RWPE2 (cell line): ENCODE data around the gene WDR93.

Experiments used
- ATAC-seq: fragments of 200-7000 bp; cut with Tn5 transposase; 3 replicates; pipeline ENCODE4 v1.9.1; 2021; ENCODE audit warnings: low read depth
- DNase-seq: peaks from one replicate; pipeline ENCODE4 v3.0.0-alpha.2; 2020; ENCODE audit warnings: low spot score
- H3K27ac ChIP-seq: fragments of 450-650 bp; 2 replicates; pipeline ENCODE4 v1.5.1; 2017; ENCODE audit warnings: mild to moderate bottlenecking; ENCODE audit not compliant: poor library complexity, severe bottlenecking
- H3K27me3 ChIP-seq: fragments of 250-450 bp; sonication (Bioruptor Pico); 2 replicates; pipeline ENCODE4 v1.5.1; 2021; ENCODE audit warnings: mild to moderate bottlenecking, moderate library complexity; ENCODE audit not compliant: insufficient read depth, poor library complexity, severe bottlenecking
- H3K36me3 ChIP-seq: fragments of 250-450 bp; sonication (Bioruptor Pico); 2 replicates; pipeline ENCODE4 v1.5.1; 2020; ENCODE audit warnings: low read depth, mild to moderate bottlenecking, moderate library complexity
- H3K4me1 ChIP-seq: fragments of 250-450 bp; sonication (Bioruptor Pico); 2 replicates; pipeline ENCODE4 v1.5.1; 2021; ENCODE audit warnings: mild to moderate bottlenecking, moderate library complexity; ENCODE audit not compliant: insufficient read depth, poor library complexity, severe bottlenecking
- H3K4me3 ChIP-seq: fragments of 250-450 bp; sonication (Bioruptor Pico); 2 replicates; pipeline ENCODE4 v1.5.1; 2021; ENCODE audit warnings: mild to moderate bottlenecking, moderate library complexity; ENCODE audit not compliant: severe bottlenecking
- H3K9me3 ChIP-seq: fragments of 250-450 bp; sonication (Bioruptor Pico); 2 replicates; pipeline ENCODE4 v1.5.1; 2021; ENCODE audit warnings: mild to moderate bottlenecking, moderate library complexity; ENCODE audit not compliant: severe bottlenecking
- TF ChIP-seq, protein P1 (sequence below): fragments of 450-650 bp; IDR thresholded peaks from one replicate; pipeline ENCODE4 v1.5.1; 2017; ENCODE audit warnings: mild to moderate bottlenecking, moderate library complexity; ENCODE audit not compliant: poor library complexity, severe bottlenecking

The WDR93 gene

DNA sequence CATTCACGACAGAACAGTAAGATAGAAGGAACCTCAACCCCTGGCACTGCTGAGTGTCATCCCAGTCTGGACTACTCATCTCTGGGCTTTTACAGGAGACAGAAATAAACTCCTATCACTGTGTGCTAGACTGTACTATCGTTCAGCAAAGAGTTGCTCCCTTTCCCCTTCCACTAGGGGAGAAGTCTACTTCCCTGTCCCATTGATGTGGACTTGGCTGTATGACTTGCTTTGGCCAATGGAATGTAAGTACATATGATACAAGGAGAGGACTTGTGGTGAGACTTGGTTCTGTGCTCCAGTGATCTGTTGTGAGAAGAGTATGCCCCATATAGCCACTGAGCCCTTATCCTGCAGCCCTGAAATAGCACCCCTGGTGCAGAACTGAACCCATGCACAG is 30.1 kb upstream of the WDR93 start:
- Histone ChIP-seq H3K27me3 (no peaks in the 10 kb centered on the region), H3K4me1 (peaks cover 19% of the 10 kb centered on the region), H3K9me3 (no peaks in the 10 kb centered on the region), H3K27ac (no peak overlapping the region), H3K4me3 (no peak overlapping the region), H3K36me3 (no peaks in the 10 kb centered on the region)
- no peak for ATAC-seq
- peak; percentile 30 for DNase-seq
- TF ChIP-seq, protein P1, sequence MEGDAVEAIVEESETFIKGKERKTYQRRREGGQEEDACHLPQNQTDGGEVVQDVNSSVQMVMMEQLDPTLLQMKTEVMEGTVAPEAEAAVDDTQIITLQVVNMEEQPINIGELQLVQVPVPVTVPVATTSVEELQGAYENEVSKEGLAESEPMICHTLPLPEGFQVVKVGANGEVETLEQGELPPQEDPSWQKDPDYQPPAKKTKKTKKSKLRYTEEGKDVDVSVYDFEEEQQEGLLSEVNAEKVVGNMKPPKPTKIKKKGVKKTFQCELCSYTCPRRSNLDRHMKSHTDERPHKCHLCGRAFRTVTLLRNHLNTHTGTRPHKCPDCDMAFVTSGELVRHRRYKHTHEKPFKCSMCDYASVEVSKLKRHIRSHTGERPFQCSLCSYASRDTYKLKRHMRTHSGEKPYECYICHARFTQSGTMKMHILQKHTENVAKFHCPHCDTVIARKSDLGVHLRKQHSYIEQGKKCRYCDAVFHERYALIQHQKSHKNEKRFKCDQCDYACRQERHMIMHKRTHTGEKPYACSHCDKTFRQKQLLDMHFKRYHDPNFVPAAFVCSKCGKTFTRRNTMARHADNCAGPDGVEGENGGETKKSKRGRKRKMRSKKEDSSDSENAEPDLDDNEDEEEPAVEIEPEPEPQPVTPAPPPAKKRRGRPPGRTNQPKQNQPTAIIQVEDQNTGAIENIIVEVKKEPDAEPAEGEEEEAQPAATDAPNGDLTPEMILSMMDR: no peak

DNA sequence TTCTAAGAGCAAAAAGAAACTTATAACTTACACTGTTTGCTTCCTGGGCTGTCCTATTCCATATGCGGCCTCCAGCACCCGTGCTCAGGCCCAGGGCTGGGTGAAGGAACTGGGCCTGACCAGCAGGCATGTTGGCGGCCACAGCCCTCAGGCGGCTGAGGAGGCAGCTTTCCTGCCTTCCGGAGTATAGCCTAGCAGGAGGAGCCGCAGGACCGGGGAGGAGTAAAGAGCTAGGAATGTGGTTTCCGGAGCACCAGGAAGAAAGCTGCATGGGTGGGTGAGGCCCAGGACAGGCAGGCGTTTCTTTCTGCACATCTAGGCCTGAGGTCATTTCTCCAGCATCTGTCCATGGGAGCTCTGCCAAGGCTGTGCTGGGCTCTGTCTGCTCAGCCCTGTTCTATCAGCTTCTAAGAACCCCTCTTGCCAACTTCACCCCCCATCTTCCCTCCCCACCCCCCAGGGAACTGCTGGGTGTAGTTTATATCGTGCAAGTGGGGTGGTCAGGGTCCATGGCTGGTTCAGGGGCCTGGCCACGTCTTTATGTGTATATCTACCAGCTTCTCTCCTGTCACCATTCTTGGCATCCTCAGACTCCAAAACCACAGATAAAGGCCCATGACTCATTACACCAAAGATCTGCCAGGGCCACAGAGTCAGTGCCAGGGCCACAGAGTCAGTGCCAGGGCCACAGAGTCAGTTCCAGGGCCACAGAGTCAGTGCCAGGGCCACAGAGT is 27.6 kb upstream of the WDR93 start:
- Histone ChIP-seq H3K4me3 (no peak overlapping the region), H3K4me1 (peaks cover 19% of the 10 kb centered on the region), H3K27ac (peak overlapping the region; percentile 76), H3K9me3 (no peaks in the 10 kb centered on the region), H3K27me3 (no peaks in the 10 kb centered on the region), H3K36me3 (no peaks in the 10 kb centered on the region)
- TF ChIP-seq, protein P1: no peak
- ATAC-seq: peak; percentile 98
- peak; percentile 92 for DNase-seq

DNA sequence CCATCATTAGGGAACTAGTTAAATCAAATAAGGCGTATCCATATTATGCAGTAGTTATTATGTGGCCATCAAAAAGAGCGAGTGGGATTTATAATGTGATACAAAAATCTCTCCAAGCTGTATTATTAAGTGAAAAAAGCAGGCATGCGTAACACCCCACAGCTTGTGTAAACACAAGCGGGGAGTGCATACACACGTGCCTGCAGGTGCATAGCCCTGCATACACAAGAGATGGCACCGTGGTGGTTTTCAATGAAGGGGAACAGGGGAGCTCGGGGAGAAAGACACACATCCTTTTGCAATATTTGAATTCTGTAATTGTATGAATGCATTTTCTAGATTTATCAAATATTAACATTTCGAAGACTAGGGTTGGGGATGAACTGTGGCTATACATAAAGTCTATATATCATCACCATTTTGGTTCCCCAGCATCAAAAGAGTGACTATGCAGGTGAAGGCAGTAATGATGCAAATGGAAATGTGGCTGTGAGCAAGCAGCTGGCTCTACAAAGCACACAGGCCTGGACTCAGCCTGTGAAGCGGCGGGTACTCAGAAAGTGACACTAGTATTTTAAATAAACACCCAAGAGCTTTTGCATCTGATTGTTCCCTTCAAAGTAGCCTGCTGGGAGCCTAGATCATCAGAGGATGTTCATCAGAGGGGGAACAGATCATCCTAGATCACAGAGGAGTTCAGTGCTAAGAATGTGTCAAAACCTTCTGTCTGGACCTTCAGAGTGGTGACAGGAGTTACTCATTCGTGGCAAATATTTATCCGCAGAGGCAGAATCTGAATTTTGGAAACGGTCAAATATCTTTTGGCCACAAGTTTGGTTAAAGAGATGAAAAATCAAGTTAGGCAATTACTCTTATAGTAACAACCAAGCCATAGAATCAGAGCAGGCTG is 25.9 kb upstream of the WDR93 start:
- Histone ChIP-seq H3K27me3 (no peaks in the 10 kb centered on the region), H3K9me3 (no peaks in the 10 kb centered on the region), H3K4me3 (no peak overlapping the region), H3K36me3 (no peaks in the 10 kb centered on the region), H3K27ac (no peak overlapping the region), H3K4me1 (peaks cover 19% of the 10 kb centered on the region)
- TF ChIP-seq, protein P1: no peak
- DNase-seq (no peak), ATAC-seq (no peak)

DNA sequence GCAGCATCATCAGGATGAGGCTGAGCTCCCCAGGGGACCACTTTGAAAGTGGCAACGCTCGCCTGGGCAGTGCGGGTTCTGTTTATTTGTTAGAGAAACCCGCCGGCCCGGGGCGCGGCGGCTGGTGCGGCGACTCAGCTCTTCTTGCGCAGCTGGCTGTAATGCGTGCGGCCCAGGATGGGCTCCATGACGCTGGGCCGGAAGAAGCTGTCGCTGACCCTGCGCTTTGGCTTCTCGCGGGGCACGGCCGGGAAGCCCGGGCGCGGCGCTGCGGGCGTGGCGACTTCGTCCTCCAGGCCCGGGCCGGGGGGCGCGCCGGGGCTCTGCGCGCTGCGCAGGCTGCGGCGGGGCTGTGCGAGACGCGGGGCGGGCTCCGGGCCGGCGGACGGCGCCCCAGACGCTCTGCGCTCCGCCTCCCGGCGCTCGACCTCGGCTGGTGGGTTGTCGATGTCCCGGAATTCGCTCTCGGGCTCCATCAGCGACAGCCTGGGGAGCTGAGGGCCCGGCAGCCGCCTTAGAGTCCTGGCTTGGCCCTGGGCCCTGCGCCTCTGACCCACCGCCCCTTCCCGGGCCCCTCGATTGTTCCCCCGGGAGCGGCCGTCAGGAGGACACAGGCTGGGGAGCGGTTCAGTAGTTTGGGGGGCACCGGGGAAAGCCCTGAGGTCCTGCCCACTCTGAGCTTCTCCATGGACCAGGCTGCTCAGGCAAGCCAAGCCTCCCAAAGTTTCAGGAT is 25.0 kb upstream of the WDR93 start:
- Histone ChIP-seq H3K4me1 (peaks cover 19% of the 10 kb centered on the region), H3K27me3 (no peaks in the 10 kb centered on the region), H3K27ac (no peak overlapping the region), H3K36me3 (no peaks in the 10 kb centered on the region), H3K4me3 (peak overlapping the region; percentile 25), H3K9me3 (no peaks in the 10 kb centered on the region)
- TF ChIP-seq, protein P1: no peak
- DNase-seq (no peak), ATAC-seq (peak; percentile 18)
